ENCODE measurements around the gene FAM25G. TPM values are rescaled to one million over a fixed set of nuclear protein-coding genes. Genes with fewer than 3 reads are reported as not detected.

The FAM25G gene
- total RNA-seq (2022; extraction: Qiagen RNA extraction): 1.1 to 2.0 TPM (median 1.4 TPM) in 3 of 5 replicates, not detected in the others

GRCh38 chr10:47491600-47491999 lies at the start of gene FAM25G:
Gene FAM25G (minus strand): TSS chr10:47491700. CDS start chr10:47491674, 26 bp downstream.

GRCh38 chr10:47523475-47523874 lies 32.0 kb upstream of the FAM25G start, which contains the start of gene AGAP9:
Gene AGAP9 (minus strand): TSS chr10:47523638. CDS start chr10:47523526, 112 bp downstream.

GRCh38 chr10:47483923-47484322 lies 7.6 kb downstream of the FAM25G start, which contains the start of gene ANXA8:
Gene ANXA8 (minus strand): TSS chr10:47484115. CDS start chr10:47483933, 182 bp downstream.

Other genes starting within 250 kb of the FAM25G start
- 0.06 to 0.07 TPM in 2 of 5 replicates, not detected in the others for gene GDF10, start 191.5 kb downstream of the FAM25G start, total RNA-seq (2022; extraction: Qiagen RNA extraction)
- not detected in 5 replicates for gene GDF2, start 169.2 kb downstream of the FAM25G start, total RNA-seq (2022; extraction: Qiagen RNA extraction)
- gene RBP3, start 143.3 kb downstream of the FAM25G start, total RNA-seq (2022; extraction: Qiagen RNA extraction): not detected in 5 replicates
- gene ZNF488, start 107.4 kb downstream of the FAM25G start, total RNA-seq (2022; extraction: Qiagen RNA extraction): 11.5 to 14.5 TPM (median 13.2 TPM) in 5 replicates
- gene ANXA8, start 7.6 kb downstream of the FAM25G start, total RNA-seq (2022; extraction: Qiagen RNA extraction): 29.1 to 41.8 TPM (median 35.9 TPM) in 5 replicates
- 8.7 to 12.1 TPM (median 10.3 TPM) in 5 replicates for gene AGAP9, start 31.9 kb upstream of the FAM25G start, total RNA-seq (2022; extraction: Qiagen RNA extraction)

All from A549 treated with Mapracorat at 1 μM for 4 hours (cell line).